GM12892 (cell line): ENCODE measurements around the gene DNAJC25.

ENCODE experiments used
- POLR2A ChIP-seq: IDR thresholded peaks from 2 replicates; pipeline ENCODE4 v1.6.1; 2011; ENCODE audit warnings: low read depth, low read length, control low read depth
- POLR2AphosphoS5 ChIP-seq: IDR thresholded peaks from 2 replicates; pipeline ENCODE4 v1.6.1; 2011; ENCODE audit warnings: low read depth, low read length, control low read depth

GRCh38 chr9:111661802-111662521 lies 30.8 kb downstream of the DNAJC25 start:
- TF ChIP-seq POLR2AphosphoS5 (no peak), POLR2A (no peak)
